Measurements from ENCODE around the gene ZNF837. TPM values are rescaled to one million over a fixed set of nuclear protein-coding genes. Genes with fewer than 3 reads are reported as not detected.

Gene ZNF837
- total RNA-seq, 1 donor, result 4.7 TPM

- peak; percentile 41 for DNase-seq (ENCODE audit: insufficient read length, low spot score, missing footprints)
- Histone ChIP-seq H3K79me2 (ENCODE audit: insufficient read depth, low read length) (no peaks in the 10 kb centered on the region), H3K27me3 (ENCODE audit: insufficient read depth, low read length) (no peaks in the 10 kb centered on the region), H3K9me3 (ENCODE audit: low read depth, low read length) (no peaks in the 10 kb centered on the region), H3K4me3 (ENCODE audit: insufficient read depth, low read length) (no peak overlapping the region), H3K4me1 (ENCODE audit: insufficient read depth, low read length) (peaks cover 8% of the 10 kb centered on the region), H3K36me3 (ENCODE audit: insufficient read depth, low read length) (no peaks in the 10 kb centered on the region), H3K27ac (ENCODE audit: low read depth, low read length) (no peak overlapping the region), H4K20me1 (ENCODE audit: insufficient read depth, low read length) (no peaks in the 10 kb centered on the region), H2AFZ (ENCODE audit: low read length) (no peak overlapping the region), H3K4me2 (ENCODE audit: insufficient read depth, low read length) (no peak overlapping the region)
- no peak for TF ChIP-seq CTCF (IDR thresholded peaks at IDR 0.05; ENCODE audit: extremely low read depth, low read depth, low read length)
These were observed 16.7 kb downstream of the ZNF837 start for GRCh38 chr19:58364146-58364545.

- no peak for TF ChIP-seq CTCF (IDR thresholded peaks at IDR 0.05; ENCODE audit: extremely low read depth, low read depth, low read length)
- peak; percentile 100 for DNase-seq (ENCODE audit: insufficient read length, low spot score, missing footprints)
- Histone ChIP-seq H3K4me2 (ENCODE audit: insufficient read depth, low read length) (peak within 1 kb of the TSS; percentile 97), H3K36me3 (ENCODE audit: insufficient read depth, low read length) (no peaks in the 10 kb centered on the region), H2AFZ (ENCODE audit: low read length) (peak within 1 kb of the TSS; percentile 98), H4K20me1 (ENCODE audit: insufficient read depth, low read length) (no peaks in the 10 kb centered on the region), H3K27me3 (ENCODE audit: insufficient read depth, low read length) (peaks cover 6% of the 10 kb centered on the region), H3K9me3 (ENCODE audit: low read depth, low read length) (no peaks in the 10 kb centered on the region), H3K79me2 (ENCODE audit: insufficient read depth, low read length) (no peaks in the 10 kb centered on the region), H3K27ac (ENCODE audit: low read depth, low read length) (peak within 1 kb of the TSS; percentile 96), H3K4me1 (ENCODE audit: insufficient read depth, low read length) (peaks cover 8% of the 10 kb centered on the region), H3K4me3 (ENCODE audit: insufficient read depth, low read length) (peak within 1 kb of the TSS; percentile 90)
These were observed 18.4 kb downstream of the ZNF837 start, which contains the start of gene ZNF497 for GRCh38 chr19:58362272-58362994. ZNF497 (minus strand) TSS chr19:58362751; CDS start chr19:58357635, 5,116 bp downstream.

GRCh38 chr19:58361900-58362271 lies 18.9 kb downstream of the ZNF837 start:
- H4K20me1 ChIP-seq (ENCODE audit: insufficient read depth, low read length), result no peaks in the 10 kb centered on the region
- peak; percentile 97 for DNase-seq (ENCODE audit: insufficient read length, low spot score, missing footprints)
- H2AFZ ChIP-seq (ENCODE audit: low read length), result peak overlapping the region; percentile 98
- peaks cover 8% of the 10 kb centered on the region for H3K4me1 ChIP-seq (ENCODE audit: insufficient read depth, low read length)
- H3K9me3 ChIP-seq (ENCODE audit: low read depth, low read length), result no peaks in the 10 kb centered on the region
- H3K4me3 ChIP-seq (ENCODE audit: insufficient read depth, low read length), result peak overlapping the region; percentile 90
- peaks cover 10% of the 10 kb centered on the region for H3K27me3 ChIP-seq (ENCODE audit: insufficient read depth, low read length)
- H3K36me3 ChIP-seq (ENCODE audit: insufficient read depth, low read length), result no peaks in the 10 kb centered on the region
- peak overlapping the region; percentile 96 for H3K27ac ChIP-seq (ENCODE audit: low read depth, low read length)
- TF ChIP-seq CTCF (IDR thresholded peaks at IDR 0.05; ENCODE audit: extremely low read depth, low read depth, low read length), result no peak
- no peaks in the 10 kb centered on the region for H3K79me2 ChIP-seq (ENCODE audit: insufficient read depth, low read length)
- peak overlapping the region; percentile 97 for H3K4me2 ChIP-seq (ENCODE audit: insufficient read depth, low read length)

- H3K36me3 ChIP-seq (ENCODE audit: insufficient read depth, low read length), result no peaks in the 10 kb centered on the region
These were observed 23.2 kb downstream of the ZNF837 start for GRCh38 chr19:58357481-58358145.

More at GRCh38 chr19:58357481-58358145, 23.2 kb downstream of the ZNF837 start:
- Histone ChIP-seq H3K4me1 (ENCODE audit: insufficient read depth, low read length) (peaks cover 8% of the 10 kb centered on the region), H4K20me1 (ENCODE audit: insufficient read depth, low read length) (no peaks in the 10 kb centered on the region), H3K79me2 (ENCODE audit: insufficient read depth, low read length) (no peaks in the 10 kb centered on the region), H3K9me3 (ENCODE audit: low read depth, low read length) (no peaks in the 10 kb centered on the region), H3K27ac (ENCODE audit: low read depth, low read length) (no peak overlapping the region), H2AFZ (ENCODE audit: low read length) (no peak overlapping the region), H3K27me3 (ENCODE audit: insufficient read depth, low read length) (peaks cover 19% of the 10 kb centered on the region), H3K4me2 (ENCODE audit: insufficient read depth, low read length) (no peak overlapping the region), H3K4me3 (ENCODE audit: insufficient read depth, low read length) (no peak overlapping the region)
- DNase-seq (ENCODE audit: insufficient read length, low spot score, missing footprints), result peak; percentile 71
- no peak for TF ChIP-seq CTCF (IDR thresholded peaks at IDR 0.05; ENCODE audit: extremely low read depth, low read depth, low read length)
